ACHN (cell line): ENCODE results near the gene IL11.
A peak's percentile ranks its signal among the peaks of the same experiment; 100 is the strongest.

ENCODE experiments used
- DNase-seq: peaks from one replicate; pipeline ENCODE4 v3.0.0-alpha.2; 2015
- in situ Hi-C: cut with HindIII; loops from 2 replicates; pipeline ENCODE4 v1.10.0; 2017; ENCODE audit warnings: low sequenced_read_pairs, low pct_ligation_motif_present, low pct_unique_long_range_greater_than_20kb

The IL11 gene

GRCh38 chr19:55358943-55359908 is 11.0 kb downstream of the IL11 start:
- in situ Hi-C loops, result no loop called here
- no peak for DNase-seq

GRCh38 chr19:55358493-55358892 is 11.8 kb downstream of the IL11 start:
- in situ Hi-C loops, result no loop called here
- DNase-seq, result no peak

GRCh38 chr19:55355213-55355821 is 14.9 kb downstream of the IL11 start:
- DNase-seq, result no peak
- in situ Hi-C loops, result no loop called here

GRCh38 chr19:55354698-55355212 is 15.5 kb downstream of the IL11 start, which contains the start of gene COX6B2:
COX6B2 (minus strand) TSS chr19:55354719; CDS start chr19:55354521, 198 bp downstream.
- no peak for DNase-seq
- in situ Hi-C loops, result no loop called here

GRCh38 chr19:55353803-55354697 is 16.2 kb downstream of the IL11 start:
- in situ Hi-C loops, result no loop called here
- DNase-seq, result peak; percentile 45

GRCh38 chr19:55353356-55353802 is 16.9 kb downstream of the IL11 start:
- DNase-seq, result no peak
- in situ Hi-C loops, result no loop called here

GRCh38 chr19:55352549-55353145 is 17.6 kb downstream of the IL11 start:
- DNase-seq, result no peak
- in situ Hi-C loops, result no loop called here

GRCh38 chr19:55352040-55352439 is 18.2 kb downstream of the IL11 start:
- in situ Hi-C loops, result no loop called here
- no peak for DNase-seq

- in situ Hi-C loops, result no loop called here
- DNase-seq, result no peak
Measured at GRCh38 chr19:55350620-55351315, 19.5 kb downstream of the IL11 start.

- DNase-seq, result no peak
- in situ Hi-C loops, result no loop called here
Measured at GRCh38 chr19:55348317-55349034, 21.8 kb downstream of the IL11 start.

- in situ Hi-C loops, result no loop called here
- no peak for DNase-seq
Measured at GRCh38 chr19:55347442-55348009, 22.7 kb downstream of the IL11 start.

- no peak for DNase-seq
- in situ Hi-C loops, result no loop called here
Measured at GRCh38 chr19:55346725-55347441, 23.4 kb downstream of the IL11 start.

- in situ Hi-C loops, result no loop called here
- no peak for DNase-seq
Measured at GRCh38 chr19:55345818-55346724, 24.2 kb downstream of the IL11 start.

GRCh38 chr19:55345101-55345817 is 25.0 kb downstream of the IL11 start:
- in situ Hi-C loops, result no loop called here
- no peak for DNase-seq

- DNase-seq, result no peak
- in situ Hi-C loops, result no loop called here
Measured at GRCh38 chr19:55344444-55344843, 25.8 kb downstream of the IL11 start.
